Memory B cell (primary cell): Measurements from ENCODE around the gene MAP2.

Experiments used
- ATAC-seq: fragments of 150-1000 bp; cut with Tn5 transposase; 2 replicates; pipeline ENCODE4 v1.10.0; 2021; ENCODE audit warnings: low read depth, mild to moderate bottlenecking, moderate library complexity
- DNase-seq, 2 donors: peaks; one replicate each; pipeline ENCODE4 v3.0.0; 2022; ENCODE audit warnings: low spot score in 2 of 2
- H3K27ac Mint-ChIP-seq: one replicate; pipeline ENCODE4 v1.8.0; 2022; ENCODE audit warnings: mild to moderate bottlenecking, moderate library complexity, mixed read lengths
- H3K27me3 Mint-ChIP-seq: one replicate; pipeline ENCODE4 v1.8.0; 2022; ENCODE audit warnings: mixed read lengths
- H3K36me3 Mint-ChIP-seq: one replicate; pipeline ENCODE4 v1.8.0; 2022; ENCODE audit warnings: mild to moderate bottlenecking, mixed read lengths
- H3K4me1 Mint-ChIP-seq: one replicate; pipeline ENCODE4 v1.8.0; 2022; ENCODE audit warnings: mixed read lengths
- H3K4me3 Mint-ChIP-seq: one replicate; pipeline ENCODE4 v1.8.0; 2022; ENCODE audit warnings: mild to moderate bottlenecking, moderate library complexity, mixed read lengths
- H3K9me3 Mint-ChIP-seq: one replicate; pipeline ENCODE4 v1.8.0; 2022; ENCODE audit warnings: mixed read lengths

MAP2 gene

DNA sequence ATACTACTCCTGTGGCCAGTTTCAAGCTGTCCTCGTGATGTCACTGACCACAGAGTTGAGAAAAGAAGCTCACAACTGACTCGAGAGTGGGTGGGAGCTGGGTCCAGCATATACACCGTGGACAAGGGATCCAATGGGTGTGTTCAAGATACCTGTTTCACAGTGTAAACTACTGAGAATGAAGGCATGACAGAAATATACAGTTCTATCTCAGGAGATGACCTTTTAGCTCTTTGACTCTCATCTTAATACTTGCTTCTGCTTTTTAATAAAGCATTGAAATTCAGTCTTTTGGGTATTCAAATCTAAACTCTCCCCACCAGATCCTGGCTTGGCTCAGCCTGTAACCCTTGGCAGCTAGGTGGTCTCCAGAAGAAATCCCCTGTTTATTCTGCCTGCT lies 130.1 kb downstream of the MAP2 start:
- H3K4me1 Mint-ChIP-seq, result no peaks in the 10 kb centered on the region
- no peak overlapping the region for H3K27ac Mint-ChIP-seq
- no peak overlapping the region for H3K4me3 Mint-ChIP-seq
- no peaks in the 10 kb centered on the region for H3K36me3 Mint-ChIP-seq
- no peak for ATAC-seq
- H3K27me3 Mint-ChIP-seq, result no peaks in the 10 kb centered on the region
- no peak for DNase-seq
- H3K9me3 Mint-ChIP-seq, result no peaks in the 10 kb centered on the region

DNA sequence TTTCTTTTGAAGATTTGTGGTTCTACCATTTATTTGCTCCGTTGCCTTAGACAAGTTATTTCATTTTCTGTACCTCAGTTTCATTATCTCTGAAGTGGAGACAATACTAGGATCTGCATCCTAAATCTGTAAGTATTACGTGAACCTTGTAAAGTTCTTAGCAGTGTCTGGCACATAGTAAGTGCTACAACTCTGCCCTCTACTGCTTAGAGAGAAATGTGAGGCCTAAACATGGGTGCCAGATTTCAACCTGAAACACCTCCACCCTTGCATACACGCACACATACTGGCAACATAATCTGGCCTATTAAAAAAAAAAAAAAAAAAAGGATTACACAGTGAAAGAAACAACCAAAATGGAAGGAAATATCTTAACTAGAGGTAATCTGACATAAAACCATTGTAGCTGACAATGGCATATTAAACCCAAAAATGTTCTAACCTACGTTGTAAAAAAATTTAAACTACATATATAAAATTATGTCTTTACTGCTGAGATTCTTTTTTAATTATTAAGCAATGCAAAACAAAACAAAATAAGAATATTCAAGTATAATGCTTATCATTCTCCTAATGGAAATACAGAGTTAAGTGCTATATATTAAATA lies 132.6 kb downstream of the MAP2 start:
- no peak for DNase-seq
- Mint-ChIP-seq H3K4me3 (no peak overlapping the region), H3K27me3 (peaks cover 1% of the 10 kb centered on the region)

DNA sequence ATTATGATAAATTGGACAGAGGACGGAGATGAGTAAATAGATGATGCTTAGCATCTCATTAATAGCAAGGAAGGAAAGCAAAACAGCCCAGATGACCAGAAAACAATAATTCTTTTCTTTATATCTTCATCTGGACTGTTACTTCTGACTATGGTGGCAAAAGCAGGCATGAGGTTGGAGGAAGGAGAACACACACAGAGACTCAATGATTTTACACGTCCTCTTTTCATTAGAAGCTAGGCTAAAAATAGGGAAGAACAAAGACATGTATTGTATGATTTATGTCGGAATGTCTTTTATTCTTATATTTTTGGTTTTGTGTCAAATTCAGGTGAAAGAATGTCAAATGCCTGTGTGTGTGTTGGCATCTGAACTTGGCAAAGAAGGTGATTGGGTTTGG lies 137.1 kb downstream of the MAP2 start:
- ATAC-seq, result no peak
- Mint-ChIP-seq H3K36me3 (no peaks in the 10 kb centered on the region), H3K4me3 (no peak overlapping the region), H3K9me3 (no peaks in the 10 kb centered on the region), H3K27me3 (peaks cover 3% of the 10 kb centered on the region), H3K4me1 (no peaks in the 10 kb centered on the region), H3K27ac (no peak overlapping the region)
- DNase-seq, result no peak

More for the DNA sequence above, 132.6 kb downstream of the MAP2 start:
- H3K4me1 Mint-ChIP-seq, result no peaks in the 10 kb centered on the region
- ATAC-seq, result peak; percentile 60
- H3K36me3 Mint-ChIP-seq, result no peaks in the 10 kb centered on the region
- no peak overlapping the region for H3K27ac Mint-ChIP-seq
- no peaks in the 10 kb centered on the region for H3K9me3 Mint-ChIP-seq

DNA sequence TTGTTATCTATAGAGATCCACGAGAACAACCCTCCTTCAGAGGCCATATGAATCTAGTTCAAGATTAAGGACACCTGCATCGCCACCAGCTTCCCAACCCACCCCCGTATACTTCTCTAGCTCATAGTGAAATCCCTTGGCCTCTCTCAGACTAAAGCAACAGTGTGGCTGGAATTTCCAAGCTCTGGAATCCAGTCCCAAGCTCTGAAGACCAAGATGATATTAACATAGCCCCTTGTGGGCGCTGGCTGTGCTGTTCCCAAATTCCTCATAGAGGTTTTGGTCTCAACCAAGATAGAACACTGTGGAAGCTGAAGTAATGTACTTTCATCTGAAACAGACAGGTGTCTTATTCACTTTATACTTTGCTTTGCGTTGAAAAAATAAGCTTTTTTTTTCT lies 139.6 kb downstream of the MAP2 start:
- no peaks in the 10 kb centered on the region for H3K36me3 Mint-ChIP-seq

DNA sequence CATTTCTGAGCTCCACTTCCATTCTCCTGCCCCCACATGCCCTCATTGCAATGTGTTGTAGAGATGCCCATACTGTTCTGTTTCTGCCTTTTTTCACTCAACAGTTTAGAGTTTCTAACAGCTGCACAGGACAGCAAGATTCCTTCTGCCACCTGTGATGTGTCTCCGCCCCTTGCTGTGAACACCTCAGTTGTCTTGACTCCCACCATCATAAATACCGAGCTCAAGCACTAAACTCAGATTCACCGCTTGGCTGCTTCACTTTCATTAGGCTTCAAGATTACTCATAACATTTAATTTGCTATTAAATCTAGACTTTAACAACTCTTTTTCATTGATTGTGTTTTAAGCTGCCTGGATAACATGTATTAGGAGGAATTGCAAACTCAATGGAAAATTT lies 141.0 kb downstream of the MAP2 start:
- Mint-ChIP-seq H3K9me3 (no peaks in the 10 kb centered on the region), H3K27ac (no peak overlapping the region), H3K4me1 (peaks cover 2% of the 10 kb centered on the region), H3K36me3 (no peaks in the 10 kb centered on the region), H3K4me3 (no peak overlapping the region), H3K27me3 (peaks cover 2% of the 10 kb centered on the region)
- DNase-seq, result no peak
- no peak for ATAC-seq

More for the DNA sequence above, 139.6 kb downstream of the MAP2 start:
- peaks cover 3% of the 10 kb centered on the region for H3K27me3 Mint-ChIP-seq
- H3K27ac Mint-ChIP-seq, result no peak overlapping the region
- no peak overlapping the region for H3K4me3 Mint-ChIP-seq
- DNase-seq, result no peak
- peaks cover 2% of the 10 kb centered on the region for H3K4me1 Mint-ChIP-seq
- no peaks in the 10 kb centered on the region for H3K9me3 Mint-ChIP-seq
- ATAC-seq, result no peak

DNA sequence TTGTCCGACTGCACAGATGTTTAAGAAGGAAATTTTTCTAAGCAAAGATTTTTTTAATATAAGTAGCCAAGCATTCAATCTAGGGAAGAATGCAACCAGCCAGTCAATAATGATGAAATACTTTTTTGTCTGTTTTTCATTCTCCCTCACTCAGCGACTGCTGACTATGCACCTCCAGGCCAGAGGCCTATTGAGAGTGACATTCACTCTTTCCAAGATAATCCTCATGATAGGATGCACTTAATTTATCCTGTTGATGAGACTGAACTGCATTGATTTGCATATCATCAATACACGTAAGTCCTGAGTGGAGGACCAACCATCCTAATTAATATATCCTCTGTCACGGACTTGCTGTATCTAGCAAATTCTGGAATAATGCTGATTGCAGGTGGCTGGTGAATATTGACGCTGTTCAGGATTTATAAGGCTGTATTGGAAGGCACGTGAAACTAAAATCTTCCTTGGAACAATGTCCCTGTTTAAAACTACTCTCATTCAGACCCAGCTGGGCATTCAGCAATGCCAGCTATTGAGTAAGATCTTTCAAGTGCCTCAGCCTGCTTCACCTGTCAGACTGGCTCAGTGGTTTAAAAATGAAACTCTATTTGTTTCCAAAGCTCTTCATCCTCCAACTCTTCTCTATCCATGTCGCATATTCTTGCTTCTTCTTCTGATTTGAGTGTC lies 142.2 kb downstream of the MAP2 start:
- no peaks in the 10 kb centered on the region for H3K9me3 Mint-ChIP-seq
- DNase-seq, result no peak
- no peaks in the 10 kb centered on the region for H3K36me3 Mint-ChIP-seq
- no peak for ATAC-seq
- peaks cover 2% of the 10 kb centered on the region for H3K4me1 Mint-ChIP-seq
- H3K27ac Mint-ChIP-seq, result no peak overlapping the region
- no peak overlapping the region for H3K4me3 Mint-ChIP-seq
- peaks cover 2% of the 10 kb centered on the region for H3K27me3 Mint-ChIP-seq

DNA sequence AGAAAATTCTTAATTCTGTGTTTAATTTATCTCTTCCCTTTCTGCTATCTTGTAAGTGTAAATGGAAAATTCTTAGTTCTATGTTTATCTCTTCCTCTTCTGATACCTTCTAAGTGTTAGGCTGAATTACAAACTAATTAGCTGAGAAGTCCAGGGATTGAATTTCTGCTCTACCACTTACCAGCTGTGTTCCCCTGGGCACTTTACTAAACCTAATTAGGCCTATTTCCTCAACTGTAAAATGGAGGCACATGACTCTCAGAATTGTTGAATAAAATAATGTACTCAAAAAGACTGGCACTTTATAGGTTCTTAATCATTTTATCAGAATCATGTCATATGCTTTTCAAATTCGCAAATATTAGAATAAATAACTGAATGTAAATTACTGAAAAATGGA lies 146.3 kb downstream of the MAP2 start:
- H3K27ac Mint-ChIP-seq, result no peak overlapping the region
- no peak overlapping the region for H3K4me3 Mint-ChIP-seq
- peaks cover 2% of the 10 kb centered on the region for H3K4me1 Mint-ChIP-seq
- ATAC-seq (no peak), DNase-seq (no peak)
- H3K27me3 Mint-ChIP-seq, result no peaks in the 10 kb centered on the region
- H3K9me3 Mint-ChIP-seq, result no peaks in the 10 kb centered on the region
- no peaks in the 10 kb centered on the region for H3K36me3 Mint-ChIP-seq

DNA sequence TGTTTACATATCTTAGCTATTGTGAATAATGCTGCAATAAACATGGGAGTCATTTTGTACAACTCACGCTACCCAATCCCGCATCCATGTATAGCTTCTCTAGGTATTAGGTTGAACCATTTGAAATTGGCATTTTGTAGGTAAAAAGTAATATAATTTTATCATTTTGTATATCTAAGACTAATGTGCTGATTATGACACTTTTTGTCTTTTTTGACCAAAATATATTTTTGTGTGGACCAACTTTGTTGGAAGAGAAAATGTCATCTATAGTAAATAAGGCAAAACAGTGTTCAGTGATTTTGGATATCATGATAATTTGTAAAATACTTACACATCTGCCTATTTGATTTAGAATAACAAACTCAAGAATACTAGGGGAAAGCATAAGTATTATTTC lies 150.7 kb downstream of the MAP2 start:
- no peaks in the 10 kb centered on the region for H3K9me3 Mint-ChIP-seq
- H3K4me1 Mint-ChIP-seq, result peaks cover 4% of the 10 kb centered on the region
- no peaks in the 10 kb centered on the region for H3K27me3 Mint-ChIP-seq
- H3K27ac Mint-ChIP-seq, result no peak overlapping the region
- no peak overlapping the region for H3K4me3 Mint-ChIP-seq
- DNase-seq, result no peak
- no peaks in the 10 kb centered on the region for H3K36me3 Mint-ChIP-seq
- ATAC-seq, result no peak

DNA sequence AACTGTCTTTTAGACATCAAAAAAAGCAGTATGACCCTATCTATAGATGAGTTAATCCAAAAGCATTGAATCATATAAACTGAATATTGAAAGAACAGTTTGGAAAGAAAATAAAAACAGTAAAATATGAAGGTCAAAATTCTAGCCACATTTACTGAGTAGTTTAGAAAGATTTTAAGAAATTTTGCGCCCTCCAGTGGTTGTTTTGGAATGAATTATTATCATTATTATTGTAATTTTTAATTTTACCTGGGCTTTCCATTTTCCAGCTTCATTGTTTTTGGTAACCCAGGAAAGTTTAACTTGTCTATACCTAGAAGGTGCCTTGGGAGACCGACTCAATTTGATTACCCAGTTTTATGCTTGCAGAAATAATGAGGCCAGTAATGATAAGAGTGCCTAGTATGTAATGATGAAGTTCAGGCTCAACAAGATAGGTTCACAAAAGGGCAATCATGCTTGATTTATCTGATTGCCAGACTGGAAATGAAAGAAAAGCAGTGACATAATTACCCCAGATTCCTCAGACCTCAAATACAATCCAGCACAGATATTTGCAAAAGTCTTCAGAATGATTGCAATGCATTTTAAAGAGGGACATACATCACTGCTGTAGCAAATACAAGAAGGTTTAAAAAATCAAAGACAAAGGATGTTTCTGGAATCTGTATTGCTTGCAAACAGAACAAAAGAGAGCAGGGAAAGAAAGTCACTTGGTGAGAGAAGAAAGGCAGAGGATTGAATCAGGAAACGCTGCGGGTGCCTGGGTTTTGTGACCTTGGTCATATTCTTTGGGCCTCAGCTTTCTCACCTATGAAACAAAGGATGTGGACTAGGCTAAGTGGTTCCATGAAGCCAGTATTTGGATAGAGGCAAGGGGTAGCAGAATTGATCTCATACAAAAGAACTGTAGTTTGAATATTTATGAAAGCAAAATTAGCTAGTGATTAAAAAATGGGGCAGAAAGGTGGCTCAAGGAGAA lies 153.8 kb downstream of the MAP2 start:
- Mint-ChIP-seq H3K27ac (no peak overlapping the region), H3K4me3 (no peak overlapping the region), H3K27me3 (no peaks in the 10 kb centered on the region), H3K9me3 (no peaks in the 10 kb centered on the region), H3K4me1 (peaks cover 5% of the 10 kb centered on the region), H3K36me3 (no peaks in the 10 kb centered on the region)
- ATAC-seq (no peak), DNase-seq (peak in 1 of 2 donors; percentile 4)

DNA sequence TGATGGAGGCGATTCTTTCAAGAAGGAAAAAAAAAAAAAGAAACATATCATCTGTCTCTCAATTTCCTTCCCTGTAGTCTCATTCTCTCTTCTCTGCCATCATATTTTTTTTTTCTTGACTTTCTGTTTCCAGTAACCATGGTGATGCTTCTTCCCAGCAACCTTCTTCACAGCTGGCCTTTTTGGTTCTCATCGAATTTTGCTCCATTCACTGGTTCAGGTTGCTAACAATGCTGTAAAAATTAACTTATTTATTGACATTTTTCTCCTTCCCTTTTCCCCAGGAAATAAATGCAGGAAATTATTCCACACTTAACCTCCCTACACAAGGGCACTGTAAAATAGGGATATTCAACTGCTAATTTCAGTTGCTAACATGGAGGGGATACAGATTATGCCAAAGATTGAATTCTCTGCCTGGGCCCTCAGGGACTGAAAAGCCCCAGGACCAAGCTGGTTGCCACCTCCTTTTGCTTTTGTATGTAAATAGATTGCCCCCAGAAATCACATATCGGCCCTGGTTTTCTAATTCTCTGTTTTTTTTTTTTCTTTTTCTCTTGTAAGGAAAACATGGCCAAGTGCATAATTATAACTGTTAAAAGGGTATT lies 154.7 kb downstream of the MAP2 start:
- no peak overlapping the region for H3K27ac Mint-ChIP-seq
- H3K27me3 Mint-ChIP-seq, result no peaks in the 10 kb centered on the region
- peaks cover 5% of the 10 kb centered on the region for H3K4me1 Mint-ChIP-seq
- H3K36me3 Mint-ChIP-seq, result no peaks in the 10 kb centered on the region
- no peaks in the 10 kb centered on the region for H3K9me3 Mint-ChIP-seq
- ATAC-seq, result no peak
- no peak for DNase-seq
- H3K4me3 Mint-ChIP-seq, result no peak overlapping the region

DNA sequence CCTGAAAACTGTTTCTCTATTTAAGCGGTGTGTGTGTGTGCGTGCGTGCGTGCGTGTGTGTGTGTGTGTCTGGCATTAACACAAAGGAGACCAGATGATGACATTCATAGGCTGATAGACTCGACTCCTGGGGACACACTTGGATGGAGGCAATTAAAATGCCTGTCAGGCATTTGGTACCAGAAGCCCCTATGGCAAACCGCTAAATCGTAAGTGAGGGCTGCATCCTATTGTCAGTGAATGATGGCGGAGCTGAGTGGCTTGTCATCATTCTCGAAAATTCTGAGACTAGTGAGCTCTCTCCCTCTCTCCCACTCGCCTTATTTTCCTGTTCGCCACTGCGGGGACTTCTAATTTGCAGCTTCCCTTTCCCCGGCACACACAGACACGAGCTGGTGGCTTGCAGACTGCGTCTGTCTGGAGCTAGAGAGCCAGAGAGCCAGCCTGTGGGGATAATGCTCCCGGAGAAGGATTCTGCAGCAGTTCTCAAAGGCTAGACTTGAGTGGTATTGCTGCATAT lies 155.4 kb downstream of the MAP2 start:
- Mint-ChIP-seq H3K36me3 (no peaks in the 10 kb centered on the region), H3K4me3 (peak overlapping the region; percentile 69), H3K27ac (no peak overlapping the region), H3K27me3 (no peaks in the 10 kb centered on the region), H3K9me3 (no peaks in the 10 kb centered on the region), H3K4me1 (peaks cover 5% of the 10 kb centered on the region)
- DNase-seq, result no peak
- no peak for ATAC-seq

DNA sequence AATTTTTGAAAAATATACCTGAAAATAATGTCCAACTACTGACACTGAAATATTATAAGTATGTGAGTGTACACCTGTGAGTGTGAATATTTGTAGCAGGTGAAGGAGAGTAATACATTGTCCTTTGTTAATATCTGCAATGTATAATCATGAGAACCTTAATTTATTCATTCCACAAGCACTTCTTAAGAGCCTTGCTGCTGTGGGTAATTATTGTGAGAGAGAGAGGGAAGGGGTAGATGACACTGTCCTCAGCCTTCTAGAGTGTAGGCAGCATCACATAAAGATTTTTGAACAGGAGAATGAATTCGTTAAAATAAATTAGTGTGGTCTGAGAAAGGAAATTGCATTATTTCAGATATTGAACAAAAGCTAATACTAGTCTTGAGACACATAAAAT lies 157.2 kb downstream of the MAP2 start:
- H3K27ac Mint-ChIP-seq, result no peak overlapping the region
- H3K27me3 Mint-ChIP-seq, result no peaks in the 10 kb centered on the region
- peaks cover 5% of the 10 kb centered on the region for H3K4me1 Mint-ChIP-seq
- DNase-seq (no peak), ATAC-seq (no peak)
- no peak overlapping the region for H3K4me3 Mint-ChIP-seq
- no peaks in the 10 kb centered on the region for H3K9me3 Mint-ChIP-seq
- H3K36me3 Mint-ChIP-seq, result no peaks in the 10 kb centered on the region

DNA sequence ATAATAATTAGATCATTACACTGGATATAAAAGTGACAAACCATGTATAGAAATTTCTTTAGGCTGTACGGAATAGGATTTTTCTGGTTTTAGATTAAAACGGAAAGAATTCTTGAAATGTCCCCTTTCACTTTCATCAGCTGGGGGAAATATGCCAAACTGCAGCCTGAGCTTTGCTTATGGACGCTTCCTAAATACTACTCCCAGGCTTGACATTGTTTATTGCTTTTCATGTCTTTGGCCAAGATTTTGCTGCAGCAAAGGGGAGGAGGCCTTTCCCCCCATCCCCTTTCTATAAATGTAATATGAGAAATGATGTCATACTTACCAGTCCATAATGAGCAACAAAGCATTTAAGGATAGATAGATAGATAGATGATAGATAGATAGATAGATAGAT lies 158.4 kb downstream of the MAP2 start:
- no peaks in the 10 kb centered on the region for H3K27me3 Mint-ChIP-seq
- DNase-seq (no peak), ATAC-seq (no peak)
- H3K36me3 Mint-ChIP-seq, result no peaks in the 10 kb centered on the region
- no peaks in the 10 kb centered on the region for H3K9me3 Mint-ChIP-seq
- H3K4me1 Mint-ChIP-seq, result peaks cover 5% of the 10 kb centered on the region
- H3K27ac Mint-ChIP-seq, result no peak overlapping the region
- no peak overlapping the region for H3K4me3 Mint-ChIP-seq

DNA sequence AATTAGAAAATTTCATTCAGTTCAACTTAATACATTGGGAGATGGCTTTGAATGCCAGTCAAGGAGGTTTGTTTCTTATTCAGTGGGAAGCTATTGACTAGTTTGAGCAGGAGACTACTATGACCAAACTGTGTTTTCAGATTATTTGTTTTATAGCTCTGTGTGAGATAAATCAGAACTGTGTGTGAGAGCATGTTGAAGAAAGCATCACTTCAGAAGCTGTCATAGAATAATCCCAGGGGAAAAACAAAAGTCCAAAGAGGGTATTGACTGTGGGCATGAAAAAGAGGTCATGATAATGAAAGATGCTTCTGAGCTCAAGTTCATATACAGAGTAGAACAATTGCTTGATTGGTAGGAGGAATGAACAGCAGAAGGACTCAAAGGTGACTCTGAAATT lies 160.6 kb downstream of the MAP2 start:
- Mint-ChIP-seq H3K27ac (no peak overlapping the region), H3K9me3 (no peaks in the 10 kb centered on the region), H3K4me1 (peaks cover 1% of the 10 kb centered on the region), H3K4me3 (no peak overlapping the region), H3K36me3 (no peaks in the 10 kb centered on the region), H3K27me3 (no peaks in the 10 kb centered on the region)
- ATAC-seq (no peak), DNase-seq (no peak)
